ENCODE measurements around the gene ITPRID1. TPM values are rescaled to one million over a fixed set of nuclear protein-coding genes. Genes with fewer than 3 reads are reported as not detected.

The ITPRID1 gene
- total RNA-seq, 1 experiment from 2014 or later: not detected

DNA sequence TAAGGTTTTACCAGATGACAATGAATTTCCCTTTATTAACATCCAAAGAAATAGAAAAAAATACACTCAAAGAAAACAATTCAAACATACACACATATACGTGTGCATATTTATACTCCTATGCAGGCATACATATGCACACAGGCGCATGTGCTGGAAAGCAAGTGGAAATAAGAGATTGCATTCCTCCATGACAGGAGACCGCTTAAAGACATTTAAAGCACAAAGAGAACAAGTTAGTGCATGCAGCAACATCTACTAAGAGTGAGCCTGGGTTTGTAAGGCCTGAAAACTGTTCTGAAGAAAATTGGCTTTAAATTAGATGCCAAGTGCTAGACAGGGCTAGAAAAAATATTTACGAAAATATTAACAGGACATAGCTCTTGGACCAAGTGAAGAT, 133.1 kb downstream of the ITPRID1 start:
- TF ChIP-seq, protein P1, sequence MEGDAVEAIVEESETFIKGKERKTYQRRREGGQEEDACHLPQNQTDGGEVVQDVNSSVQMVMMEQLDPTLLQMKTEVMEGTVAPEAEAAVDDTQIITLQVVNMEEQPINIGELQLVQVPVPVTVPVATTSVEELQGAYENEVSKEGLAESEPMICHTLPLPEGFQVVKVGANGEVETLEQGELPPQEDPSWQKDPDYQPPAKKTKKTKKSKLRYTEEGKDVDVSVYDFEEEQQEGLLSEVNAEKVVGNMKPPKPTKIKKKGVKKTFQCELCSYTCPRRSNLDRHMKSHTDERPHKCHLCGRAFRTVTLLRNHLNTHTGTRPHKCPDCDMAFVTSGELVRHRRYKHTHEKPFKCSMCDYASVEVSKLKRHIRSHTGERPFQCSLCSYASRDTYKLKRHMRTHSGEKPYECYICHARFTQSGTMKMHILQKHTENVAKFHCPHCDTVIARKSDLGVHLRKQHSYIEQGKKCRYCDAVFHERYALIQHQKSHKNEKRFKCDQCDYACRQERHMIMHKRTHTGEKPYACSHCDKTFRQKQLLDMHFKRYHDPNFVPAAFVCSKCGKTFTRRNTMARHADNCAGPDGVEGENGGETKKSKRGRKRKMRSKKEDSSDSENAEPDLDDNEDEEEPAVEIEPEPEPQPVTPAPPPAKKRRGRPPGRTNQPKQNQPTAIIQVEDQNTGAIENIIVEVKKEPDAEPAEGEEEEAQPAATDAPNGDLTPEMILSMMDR (conservative IDR thresholded peaks at IDR 0.05): no peak
- TF ChIP-seq EZH2 (IDR thresholded peaks at IDR 0.05; ENCODE audit: low read depth): no peak
- CTCF ChIA-PET: no interaction called here
- Histone ChIP-seq H3K9me2 (ENCODE audit: insufficient read depth) (no peaks in the 10 kb centered on the region), H3K36me3 (ENCODE audit: low read depth) (no peaks in the 10 kb centered on the region), H3F3A (ENCODE audit: insufficient read depth, low read depth) (no peaks in the 10 kb centered on the region), H3K79me2 (ENCODE audit: low read depth) (no peaks in the 10 kb centered on the region), H3K4me2 (no peak overlapping the region), H2AFZ (no peak overlapping the region), H3K4me1 (replicated peaks; ENCODE audit: insufficient read depth) (no peaks in the 10 kb centered on the region), H4K20me1 (ENCODE audit: insufficient read depth) (no peaks in the 10 kb centered on the region), H3K4me3 (no peak overlapping the region), H3K9me3 (ENCODE audit: insufficient read depth, low read depth) (no peaks in the 10 kb centered on the region), H3K27ac (no peak overlapping the region), H3K27me3 (ENCODE audit: insufficient read depth, low read depth) (peaks cover 43% of the 10 kb centered on the region)
- no peak for DNase-seq
- intact Hi-C loops (cut with micrococcal nuclease; ENCODE audit: unreplicated experiment): no loop called here
- POLR2A ChIA-PET (ENCODE audit: unreplicated experiment): no interaction called here
- no TSS peak for BruUV-seq (replicated peaks)

DNA sequence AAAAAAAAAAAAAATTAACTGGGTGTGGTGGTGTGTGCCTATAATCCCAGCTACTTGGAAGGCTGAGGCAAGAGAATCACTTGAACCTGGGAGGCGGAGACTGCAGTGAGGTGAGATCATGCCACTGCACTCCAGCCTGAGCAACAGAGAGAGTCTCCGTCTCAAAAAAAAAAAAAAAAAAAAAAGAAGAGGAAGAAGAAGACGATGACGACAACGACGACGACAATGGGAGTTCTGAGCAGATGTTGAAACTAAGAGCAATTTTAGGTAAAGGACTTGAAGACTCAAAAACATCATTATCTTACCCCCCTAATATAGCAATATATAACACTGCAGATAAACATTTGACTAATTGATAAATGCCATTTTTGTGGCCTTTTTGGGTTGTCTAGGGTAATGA, 133.6 kb downstream of the ITPRID1 start:
- H3K27ac ChIP-seq: no peak overlapping the region
- peaks cover 37% of the 10 kb centered on the region for H3K27me3 ChIP-seq (ENCODE audit: insufficient read depth, low read depth)

DNA sequence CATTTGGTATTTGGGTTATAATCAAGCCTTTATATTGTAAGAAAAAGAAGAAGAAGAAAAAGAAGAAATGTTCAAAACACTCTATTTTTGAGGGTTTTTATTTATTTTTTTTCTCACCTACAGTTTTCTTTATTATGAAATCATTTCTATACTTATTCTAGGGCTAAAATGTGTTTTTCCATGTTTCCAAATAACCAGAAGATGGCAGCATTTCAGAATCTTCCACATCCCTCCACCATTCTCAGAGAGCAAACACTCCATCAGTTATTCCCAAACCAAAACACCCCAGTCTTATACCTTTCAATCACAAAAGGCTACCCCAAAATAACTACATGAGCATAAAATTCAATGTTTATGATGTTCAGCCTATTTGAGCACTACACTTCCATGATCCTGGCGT, 134.4 kb downstream of the ITPRID1 start:
- Histone ChIP-seq H3K9me3 (ENCODE audit: insufficient read depth, low read depth) (no peaks in the 10 kb centered on the region), H4K20me1 (ENCODE audit: insufficient read depth) (no peaks in the 10 kb centered on the region), H3K4me1 (replicated peaks; ENCODE audit: insufficient read depth) (no peaks in the 10 kb centered on the region), H3K9me2 (ENCODE audit: insufficient read depth) (no peaks in the 10 kb centered on the region), H3K4me2 (no peak overlapping the region), H2AFZ (no peak overlapping the region), H3F3A (ENCODE audit: insufficient read depth, low read depth) (no peaks in the 10 kb centered on the region), H3K79me2 (ENCODE audit: low read depth) (no peaks in the 10 kb centered on the region), H3K36me3 (ENCODE audit: low read depth) (no peaks in the 10 kb centered on the region), H3K4me3 (no peak overlapping the region), H3K27ac (no peak overlapping the region), H3K27me3 (ENCODE audit: insufficient read depth, low read depth) (peaks cover 29% of the 10 kb centered on the region)
- BruUV-seq (replicated peaks): no TSS peak
- TF ChIP-seq, protein P1 (conservative IDR thresholded peaks at IDR 0.05): no peak
- no peak for TF ChIP-seq EZH2 (IDR thresholded peaks at IDR 0.05; ENCODE audit: low read depth)
- ChIA-PET POLR2A (ENCODE audit: unreplicated experiment) (no interaction called here), CTCF (no interaction called here)
- intact Hi-C loops (cut with micrococcal nuclease; ENCODE audit: unreplicated experiment): no loop called here
- DNase-seq: no peak

More for the DNA sequence above, 133.6 kb downstream of the ITPRID1 start:
- intact Hi-C loops (cut with micrococcal nuclease; ENCODE audit: unreplicated experiment): no loop called here
- Histone ChIP-seq H3K4me1 (replicated peaks; ENCODE audit: insufficient read depth) (no peaks in the 10 kb centered on the region), H3F3A (ENCODE audit: insufficient read depth, low read depth) (no peaks in the 10 kb centered on the region), H3K9me3 (ENCODE audit: insufficient read depth, low read depth) (no peaks in the 10 kb centered on the region), H3K79me2 (ENCODE audit: low read depth) (no peaks in the 10 kb centered on the region), H4K20me1 (ENCODE audit: insufficient read depth) (no peaks in the 10 kb centered on the region), H3K36me3 (ENCODE audit: low read depth) (no peaks in the 10 kb centered on the region), H3K4me3 (no peak overlapping the region), H3K4me2 (no peak overlapping the region), H2AFZ (no peak overlapping the region), H3K9me2 (ENCODE audit: insufficient read depth) (no peaks in the 10 kb centered on the region)
- no TSS peak for BruUV-seq (replicated peaks)
- ChIA-PET CTCF (no interaction called here), POLR2A (ENCODE audit: unreplicated experiment) (no interaction called here)
- TF ChIP-seq, protein P1 (conservative IDR thresholded peaks at IDR 0.05): no peak
- no peak for TF ChIP-seq EZH2 (IDR thresholded peaks at IDR 0.05; ENCODE audit: low read depth)
- no peak for DNase-seq
